ENCODE measurements around the gene BCR. TPM values are rescaled to one million over a fixed set of nuclear protein-coding genes. Genes with fewer than 3 reads are reported as not detected.

The BCR gene
- total RNA-seq, 1 donor: 28.6 TPM

DNA sequence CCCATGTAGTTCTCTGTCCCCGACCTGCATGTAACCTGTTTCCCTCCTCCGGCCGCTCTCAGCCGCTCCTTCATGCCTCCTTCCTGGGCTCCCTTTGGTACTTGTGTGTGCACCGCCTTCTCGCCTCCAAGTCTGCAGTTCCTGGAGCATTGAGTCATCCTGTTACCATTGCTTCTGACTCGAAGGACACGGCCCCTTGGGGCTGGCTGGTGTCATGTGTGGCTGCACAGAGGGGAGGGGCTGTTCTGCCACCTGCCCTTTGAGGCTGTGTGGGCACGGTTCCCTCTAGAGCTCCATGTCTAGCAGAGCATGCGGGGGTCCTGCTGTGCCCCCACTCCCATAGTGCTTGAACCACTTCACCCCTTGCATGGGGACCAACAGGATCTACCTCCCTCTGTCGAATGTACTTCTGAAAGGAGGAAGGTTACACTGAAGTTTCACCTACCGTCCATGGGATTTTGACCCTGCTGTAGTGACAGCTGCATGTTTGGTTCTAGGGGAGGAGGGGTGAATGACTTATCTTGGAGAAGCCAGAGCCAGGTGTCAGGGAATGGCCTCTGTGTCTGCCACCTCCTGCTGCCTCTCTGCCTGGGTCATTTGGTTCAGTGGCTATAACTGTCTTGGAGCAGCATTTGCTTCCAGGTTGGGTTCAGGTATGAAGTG, 39.6 kb downstream of the BCR start:
- Histone ChIP-seq H2AFZ (ENCODE audit: low read length) (no peak overlapping the region), H3K4me3 (ENCODE audit: insufficient read depth, low read length) (peak overlapping the region; percentile 6), H3K36me3 (ENCODE audit: insufficient read depth, low read length) (no peaks in the 10 kb centered on the region), H3K4me1 (ENCODE audit: insufficient read depth, low read length) (peaks cover 37% of the 10 kb centered on the region), H4K20me1 (ENCODE audit: insufficient read depth, low read length) (peaks cover 74% of the 10 kb centered on the region), H3K27me3 (ENCODE audit: insufficient read depth, low read length) (no peaks in the 10 kb centered on the region), H3K79me2 (ENCODE audit: insufficient read depth, low read length) (peaks cover 85% of the 10 kb centered on the region), H3K4me2 (ENCODE audit: insufficient read depth, low read length) (peak overlapping the region; percentile 34), H3K9me3 (ENCODE audit: low read depth, low read length) (no peaks in the 10 kb centered on the region), H3K27ac (ENCODE audit: low read depth, low read length) (peak overlapping the region; percentile 59)
- DNase-seq (ENCODE audit: insufficient read length, low spot score, missing footprints): no peak
- no peak for TF ChIP-seq CTCF (IDR thresholded peaks at IDR 0.05; ENCODE audit: extremely low read depth, low read depth, low read length)

GRCh38 chr22:23220485-23221350, 40.4 kb downstream of the BCR start:
- DNase-seq (ENCODE audit: insufficient read length, low spot score, missing footprints): peak; percentile 87
- Histone ChIP-seq H3K9me3 (ENCODE audit: low read depth, low read length) (no peaks in the 10 kb centered on the region), H3K36me3 (ENCODE audit: insufficient read depth, low read length) (no peaks in the 10 kb centered on the region), H4K20me1 (ENCODE audit: insufficient read depth, low read length) (peaks cover 71% of the 10 kb centered on the region), H3K79me2 (ENCODE audit: insufficient read depth, low read length) (peaks cover 83% of the 10 kb centered on the region), H2AFZ (ENCODE audit: low read length) (no peak overlapping the region), H3K4me3 (ENCODE audit: insufficient read depth, low read length) (peak overlapping the region; percentile 6), H3K4me2 (ENCODE audit: insufficient read depth, low read length) (peak overlapping the region; percentile 34), H3K4me1 (ENCODE audit: insufficient read depth, low read length) (peaks cover 36% of the 10 kb centered on the region), H3K27ac (ENCODE audit: low read depth, low read length) (peak overlapping the region; percentile 59), H3K27me3 (ENCODE audit: insufficient read depth, low read length) (no peaks in the 10 kb centered on the region)
- no peak for TF ChIP-seq CTCF (IDR thresholded peaks at IDR 0.05; ENCODE audit: extremely low read depth, low read depth, low read length)

- no peak overlapping the region for H3K4me3 ChIP-seq (ENCODE audit: insufficient read depth, low read length)
- DNase-seq (ENCODE audit: insufficient read length, low spot score, missing footprints): no peak
- no peak overlapping the region for H2AFZ ChIP-seq (ENCODE audit: low read length)
- TF ChIP-seq CTCF (IDR thresholded peaks at IDR 0.05; ENCODE audit: extremely low read depth, low read depth, low read length): no peak
- peaks cover 65% of the 10 kb centered on the region for H4K20me1 ChIP-seq (ENCODE audit: insufficient read depth, low read length)
- H3K27me3 ChIP-seq (ENCODE audit: insufficient read depth, low read length): no peaks in the 10 kb centered on the region
- no peak overlapping the region for H3K27ac ChIP-seq (ENCODE audit: low read depth, low read length)
- peaks cover 38% of the 10 kb centered on the region for H3K4me1 ChIP-seq (ENCODE audit: insufficient read depth, low read length)
- no peaks in the 10 kb centered on the region for H3K36me3 ChIP-seq (ENCODE audit: insufficient read depth, low read length)
- H3K4me2 ChIP-seq (ENCODE audit: insufficient read depth, low read length): no peak overlapping the region
- H3K79me2 ChIP-seq (ENCODE audit: insufficient read depth, low read length): peaks cover 82% of the 10 kb centered on the region
- no peaks in the 10 kb centered on the region for H3K9me3 ChIP-seq (ENCODE audit: low read depth, low read length)
Observed at GRCh38 chr22:23221351-23221804, 41.1 kb downstream of the BCR start.

All from osteoblast (primary cell).